RWPE1 (cell line): ENCODE data around the gene TSHZ2.

Source experiments
- CTCF ChIA-PET: fragments of 350-600 bp; sonication (Branson Sonifier 250); formaldehyde crosslinking; extraction: SDS; loops from one replicate; lab custom pipeline; 2021; lab: Yijun Ruan, JAX
- POLR2A ChIA-PET: fragments of 400-600 bp; formaldehyde crosslinking; extraction: SDS; loops from one replicate; lab custom pipeline; 2020; ENCODE audit warnings: antibody characterized with exemption; ENCODE audit not compliant: low non-redundant PET; lab: Yijun Ruan, JAX
- DNase-seq: peaks from one replicate; pipeline ENCODE4 v3.0.0; 2012; ENCODE audit warnings: low spot score
- H3K27ac ChIP-seq: fragments of 450-650 bp; 2 replicates; pipeline ENCODE4 v1.5.1; 2017
- TF ChIP-seq, protein P1 (sequence below): fragments of 450-650 bp; conservative IDR thresholded peaks from 2 replicates; pipeline ENCODE4 v1.5.1; 2017; ENCODE audit warnings: low read depth, mild to moderate bottlenecking

The TSHZ2 gene

GRCh38 chr20:53403029-53403428, 430.9 kb downstream of the TSHZ2 start:
- TF ChIP-seq, protein P1, sequence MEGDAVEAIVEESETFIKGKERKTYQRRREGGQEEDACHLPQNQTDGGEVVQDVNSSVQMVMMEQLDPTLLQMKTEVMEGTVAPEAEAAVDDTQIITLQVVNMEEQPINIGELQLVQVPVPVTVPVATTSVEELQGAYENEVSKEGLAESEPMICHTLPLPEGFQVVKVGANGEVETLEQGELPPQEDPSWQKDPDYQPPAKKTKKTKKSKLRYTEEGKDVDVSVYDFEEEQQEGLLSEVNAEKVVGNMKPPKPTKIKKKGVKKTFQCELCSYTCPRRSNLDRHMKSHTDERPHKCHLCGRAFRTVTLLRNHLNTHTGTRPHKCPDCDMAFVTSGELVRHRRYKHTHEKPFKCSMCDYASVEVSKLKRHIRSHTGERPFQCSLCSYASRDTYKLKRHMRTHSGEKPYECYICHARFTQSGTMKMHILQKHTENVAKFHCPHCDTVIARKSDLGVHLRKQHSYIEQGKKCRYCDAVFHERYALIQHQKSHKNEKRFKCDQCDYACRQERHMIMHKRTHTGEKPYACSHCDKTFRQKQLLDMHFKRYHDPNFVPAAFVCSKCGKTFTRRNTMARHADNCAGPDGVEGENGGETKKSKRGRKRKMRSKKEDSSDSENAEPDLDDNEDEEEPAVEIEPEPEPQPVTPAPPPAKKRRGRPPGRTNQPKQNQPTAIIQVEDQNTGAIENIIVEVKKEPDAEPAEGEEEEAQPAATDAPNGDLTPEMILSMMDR: no peak

GRCh38 chr20:53405139-53405538, 433.0 kb downstream of the TSHZ2 start:
- no peak for DNase-seq
- no peak overlapping the region for H3K27ac ChIP-seq
- ChIA-PET POLR2A (no interaction called here), CTCF (interaction anchor here (0.6 kb wide), 1 partner anchor 1131 kb away, joined by 4 read pairs; no protein-coding TSS in a partner anchor)
- TF ChIP-seq, protein P1: no peak

More at GRCh38 chr20:53403029-53403428, 430.9 kb downstream of the TSHZ2 start:
- no peak for DNase-seq
- ChIA-PET CTCF (interaction anchor here (0.5 kb wide), 1 partner anchor 488 kb away, joined by 3 read pairs; no protein-coding TSS in a partner anchor), POLR2A (no interaction called here)
- H3K27ac ChIP-seq: no peak overlapping the region

GRCh38 chr20:53406580-53406979, 434.4 kb downstream of the TSHZ2 start:
- TF ChIP-seq, protein P1: no peak
- CTCF ChIA-PET: interaction anchor here (0.6 to 0.9 kb wide), 2 partner anchors 1054 to 1095 kb away, joined by 3 read pairs; no protein-coding TSS in a partner anchor
- no peak for DNase-seq
- no peak overlapping the region for H3K27ac ChIP-seq
- POLR2A ChIA-PET: no interaction called here

GRCh38 chr20:53408691-53409446, 436.7 kb downstream of the TSHZ2 start:
- TF ChIP-seq, protein P1: no peak
- ChIA-PET POLR2A (no interaction called here), CTCF (interaction anchor here (0.6 kb wide), 1 partner anchor 14 kb away, joined by 3 read pairs; no protein-coding TSS in a partner anchor)
- no peak for DNase-seq
- H3K27ac ChIP-seq: no peak overlapping the region

DNA sequence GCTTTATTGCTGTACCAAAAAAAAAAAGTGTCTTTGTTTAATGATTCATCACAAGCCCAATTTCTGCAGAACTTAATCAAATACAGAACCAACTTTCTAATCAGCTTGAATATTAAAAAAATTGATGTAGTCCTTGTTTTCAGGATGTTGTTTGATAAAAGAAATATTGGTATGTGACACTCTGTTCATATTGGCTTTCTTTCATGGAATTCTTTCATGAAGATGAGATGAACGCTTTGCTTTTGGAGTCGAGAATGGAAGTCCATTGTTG, 437.2 kb downstream of the TSHZ2 start:
- DNase-seq: no peak
- TF ChIP-seq, protein P1: no peak
- ChIA-PET POLR2A (no interaction called here), CTCF (interaction anchor here (0.6 kb wide), 1 partner anchor 14 kb away, joined by 3 read pairs; no protein-coding TSS in a partner anchor)
- no peak overlapping the region for H3K27ac ChIP-seq

- TF ChIP-seq, protein P1: no peak
- CTCF ChIA-PET: interaction anchor here (1.4 kb wide), 1 partner anchor 137 kb away, joined by 3 read pairs; no protein-coding TSS in a partner anchor
- POLR2A ChIA-PET: no interaction called here
- no peak for DNase-seq
- no peak overlapping the region for H3K27ac ChIP-seq
These were observed 439.0 kb downstream of the TSHZ2 start for GRCh38 chr20:53411129-53411528.
